ENCODE data around the gene KRTAP10-8.

The KRTAP10-8 gene

GRCh38 chr21:44612669-44613229 is 870 bp downstream of the KRTAP10-8 start:
- H3K36me3 ChIP-seq, result peaks cover 0 to 7% (median 0%) of the 10 kb centered on the region in 11 experiments; a peak in 4 of 22 replicates
- no peak overlapping the region for H3K9ac ChIP-seq
- TF ChIP-seq Cebpa-rat (IDR thresholded peaks at IDR 0.05), result no peak
- H3K9me3 ChIP-seq (replicated peaks in 1 of 11), result peaks cover 36 to 44% (median 37%) of the 10 kb centered on the region in 11 experiments
- peaks cover 0 to 5% (median 0%) of the 10 kb centered on the region in 11 experiments; a peak in 3 of 22 replicates for H3K27me3 ChIP-seq
- no peak overlapping the region for H3K27ac ChIP-seq
- H4K20me1 ChIP-seq, result no peaks in the 10 kb centered on the region
- H3K4me2 ChIP-seq, result no peak overlapping the region; a peak in 1 of 22 replicates
- peaks cover 11 to 38% (median 30%) of the 10 kb centered on the region in 10 experiments for H3K4me1 ChIP-seq
- no peak overlapping the region for H3K4me3 ChIP-seq

- Histone ChIP-seq H4K20me1 (no peaks in the 10 kb centered on the region), H3K4me1 (peaks cover 20 to 46% (median 38%) of the 10 kb centered on the region in 10 experiments), H3K4me3 (no peak overlapping the region), H3K27ac (no peak overlapping the region), H3K4me2 (no peak overlapping the region), H3K9me3 (replicated peaks in 1 of 11) (peaks cover 35 to 41% (median 37%) of the 10 kb centered on the region in 11 experiments), H3K36me3 (peaks cover 0 to 7% (median 0%) of the 10 kb centered on the region in 11 experiments; a peak in 4 of 22 replicates), H3K27me3 (peaks cover 0 to 5% (median 0%) of the 10 kb centered on the region in 11 experiments; a peak in 3 of 22 replicates), H3K9ac (no peak overlapping the region)
- TF ChIP-seq Cebpa-rat (IDR thresholded peaks at IDR 0.05), result no peak
These were observed 1.7 kb downstream of the KRTAP10-8 start for GRCh38 chr21:44613386-44614155.

- H4K20me1 ChIP-seq, result no peaks in the 10 kb centered on the region
- H3K9me3 ChIP-seq (replicated peaks in 1 of 11), result peaks cover 29 to 35% (median 31%) of the 10 kb centered on the region in 11 experiments
- no peak overlapping the region for H3K9ac ChIP-seq
- no peak overlapping the region for H3K4me3 ChIP-seq
- peaks cover 0 to 5% (median 0%) of the 10 kb centered on the region in 11 experiments; a peak in 3 of 22 replicates for H3K27me3 ChIP-seq
- peak overlapping the region in 5 of 11 experiments; percentile 65 to 77 (median 71); a peak in 10 of 22 replicates for H3K4me2 ChIP-seq
- peaks cover 26 to 53% (median 45%) of the 10 kb centered on the region in 10 experiments for H3K4me1 ChIP-seq
- no peak overlapping the region for H3K27ac ChIP-seq
- peaks cover 0 to 7% (median 0%) of the 10 kb centered on the region in 11 experiments; a peak in 4 of 22 replicates for H3K36me3 ChIP-seq
- no peak for TF ChIP-seq Cebpa-rat (IDR thresholded peaks at IDR 0.05)
These were observed 2.3 kb downstream of the KRTAP10-8 start for GRCh38 chr21:44614161-44614631.

GRCh38 chr21:44614961-44615391 is 3.1 kb downstream of the KRTAP10-8 start:
- Histone ChIP-seq H3K4me2 (peak overlapping the region in 8 of 11 experiments; percentile 50 to 77 (median 66); a peak in 13 of 22 replicates), H3K27ac (no peak overlapping the region), H3K9me3 (replicated peaks in 1 of 11) (peaks cover 25 to 32% (median 28%) of the 10 kb centered on the region in 11 experiments), H3K4me1 (peaks cover 30 to 54% (median 46%) of the 10 kb centered on the region in 10 experiments), H3K27me3 (peaks cover 0 to 5% (median 0%) of the 10 kb centered on the region in 11 experiments; a peak in 3 of 22 replicates), H3K36me3 (peaks cover 0 to 6% (median 0%) of the 10 kb centered on the region in 11 experiments; a peak in 4 of 22 replicates), H3K4me3 (no peak overlapping the region), H3K9ac (no peak overlapping the region), H4K20me1 (no peaks in the 10 kb centered on the region)
- TF ChIP-seq Cebpa-rat (IDR thresholded peaks at IDR 0.05), result no peak

GRCh38 chr21:44615466-44615865 is 3.6 kb downstream of the KRTAP10-8 start:
- Histone ChIP-seq H3K4me2 (peak overlapping the region in 9 of 11 experiments; percentile 44 to 77 (median 65); a peak in 18 of 22 replicates), H3K27ac (no peak overlapping the region), H4K20me1 (no peaks in the 10 kb centered on the region), H3K4me3 (no peak overlapping the region), H3K36me3 (peaks cover 0 to under 1% (median 0%) of the 10 kb centered on the region in 11 experiments; a peak in 2 of 22 replicates), H3K4me1 (peaks cover 30 to 54% (median 46%) of the 10 kb centered on the region in 10 experiments), H3K27me3 (peaks cover 0 to 5% (median 0%) of the 10 kb centered on the region in 11 experiments; a peak in 3 of 22 replicates), H3K9me3 (replicated peaks in 1 of 11) (peaks cover 25 to 30% (median 27%) of the 10 kb centered on the region in 11 experiments), H3K9ac (no peak overlapping the region)
- no peak for TF ChIP-seq Cebpa-rat (IDR thresholded peaks at IDR 0.05)

GRCh38 chr21:44615911-44616590 is 4.2 kb downstream of the KRTAP10-8 start:
- Histone ChIP-seq H3K4me2 (peak overlapping the region in 9 of 11 experiments; percentile 44 to 77 (median 65); a peak in 18 of 22 replicates), H4K20me1 (no peaks in the 10 kb centered on the region), H3K27ac (no peak overlapping the region; a peak in 1 of 22 replicates), H3K36me3 (no peaks in the 10 kb centered on the region), H3K9ac (peak overlapping the region in 3 of 11 experiments; percentile 14 to 37 (median 27); a peak in 3 of 22 replicates), H3K27me3 (peaks cover 0 to 5% (median 0%) of the 10 kb centered on the region in 11 experiments; a peak in 3 of 22 replicates), H3K4me1 (peaks cover 30 to 54% (median 46%) of the 10 kb centered on the region in 10 experiments), H3K4me3 (no peak overlapping the region), H3K9me3 (replicated peaks in 1 of 11) (peaks cover 19 to 27% (median 21%) of the 10 kb centered on the region in 11 experiments)
- TF ChIP-seq Cebpa-rat (IDR thresholded peaks at IDR 0.05), result no peak

GRCh38 chr21:44616591-44616926 is 4.7 kb downstream of the KRTAP10-8 start:
- H3K36me3 ChIP-seq, result no peaks in the 10 kb centered on the region
- TF ChIP-seq Cebpa-rat (IDR thresholded peaks at IDR 0.05), result no peak
- H3K27ac ChIP-seq, result no peak overlapping the region; a peak in 1 of 22 replicates
- peaks cover 30 to 54% (median 46%) of the 10 kb centered on the region in 10 experiments for H3K4me1 ChIP-seq
- H4K20me1 ChIP-seq, result no peaks in the 10 kb centered on the region
- H3K27me3 ChIP-seq, result peaks cover 0 to 5% (median 0%) of the 10 kb centered on the region in 11 experiments; a peak in 3 of 22 replicates
- H3K9ac ChIP-seq, result peak overlapping the region in 1 of 11 experiments; percentile 27; a peak in 2 of 22 replicates
- no peak overlapping the region for H3K4me3 ChIP-seq
- peaks cover 14 to 27% (median 16%) of the 10 kb centered on the region in 11 experiments for H3K9me3 ChIP-seq (replicated peaks in 1 of 11)
- peak overlapping the region in 9 of 11 experiments; percentile 44 to 77 (median 65); a peak in 17 of 22 replicates for H3K4me2 ChIP-seq

- Histone ChIP-seq H3K4me2 (peak overlapping the region in 8 of 11 experiments; percentile 50 to 77 (median 72); a peak in 11 of 22 replicates), H3K9ac (no peak overlapping the region), H3K9me3 (replicated peaks in 1 of 11) (peaks cover 8 to 27% (median 13%) of the 10 kb centered on the region in 11 experiments; a peak in 21 of 22 replicates), H3K4me1 (peaks cover 34 to 54% (median 46%) of the 10 kb centered on the region in 10 experiments), H3K4me3 (no peak overlapping the region), H3K27ac (no peak overlapping the region), H3K36me3 (no peaks in the 10 kb centered on the region), H3K27me3 (peaks cover 0 to 5% (median 0%) of the 10 kb centered on the region in 11 experiments; a peak in 3 of 22 replicates), H4K20me1 (no peaks in the 10 kb centered on the region)
- no peak for TF ChIP-seq Cebpa-rat (IDR thresholded peaks at IDR 0.05)
These were observed 5.2 kb downstream of the KRTAP10-8 start for GRCh38 chr21:44617071-44617501.
